ENCODE data around the gene NR2F6. TPM values are rescaled to one million over a fixed set of nuclear protein-coding genes. Genes with fewer than 3 reads are reported as not detected.
A peak's percentile ranks its signal among the peaks of the same experiment; 100 is the strongest.

The NR2F6 gene
- total RNA-seq, 1 donor from 2014 or later, result 14.4 TPM

GRCh38 chr19:17227798-17228367 lies 17.8 kb downstream of the NR2F6 start:
- Mint-ChIP-seq H3K4me1 (ENCODE audit: low read depth) (peaks cover 4% of the 10 kb centered on the region), H3K4me3 (no peak overlapping the region), H3K9me3 (no peaks in the 10 kb centered on the region), H3K27ac (no peak overlapping the region), H3K27me3 (ENCODE audit: insufficient read depth) (no peaks in the 10 kb centered on the region), H3K36me3 (ENCODE audit: low read depth) (peaks cover 2% of the 10 kb centered on the region)
- intact Hi-C loops (cut with micrococcal nuclease), result loop anchor here (2.0 to 5.0 kb wide), 2 partner anchors 54 to 161 kb away; partner anchors contain the start of gene ANKLE1
- no peak for DNase-seq (ENCODE audit: low spot score)

GRCh38 chr19:17226002-17226933 lies 19.5 kb downstream of the NR2F6 start, which contains the start of gene OCEL1:
Gene OCEL1, plus strand, starts transcription at chr19:17226226. Its CDS starts 22 bp downstream, at chr19:17226248.
- Mint-ChIP-seq H3K4me1 (ENCODE audit: low read depth) (peaks cover 4% of the 10 kb centered on the region), H3K9me3 (no peaks in the 10 kb centered on the region), H3K27ac (peak within 1 kb of the TSS; percentile 98), H3K27me3 (ENCODE audit: insufficient read depth) (no peaks in the 10 kb centered on the region), H3K36me3 (ENCODE audit: low read depth) (peaks cover 2% of the 10 kb centered on the region), H3K4me3 (peak within 1 kb of the TSS; percentile 89)
- peak; percentile 95 for DNase-seq (ENCODE audit: low spot score)
- intact Hi-C loops (cut with micrococcal nuclease), result loop anchor here (1.0 to 5.0 kb wide), 9 partner anchors 9 to 730 kb away; partner anchors contain the start of genes ANKLE1, BABAM1, C19orf44 and CALR3

GRCh38 chr19:17225053-17225452 lies 20.7 kb downstream of the NR2F6 start:
- H3K27me3 Mint-ChIP-seq (ENCODE audit: insufficient read depth), result no peaks in the 10 kb centered on the region
- DNase-seq (ENCODE audit: low spot score), result no peak
- no peaks in the 10 kb centered on the region for H3K9me3 Mint-ChIP-seq
- peaks cover 2% of the 10 kb centered on the region for H3K36me3 Mint-ChIP-seq (ENCODE audit: low read depth)
- intact Hi-C loops (cut with micrococcal nuclease), result loop anchor here (5.0 kb wide), 1 partner anchor 57 kb away; the partner anchor contains the start of gene ANKLE1
- H3K27ac Mint-ChIP-seq, result no peak overlapping the region
- peak overlapping the region; percentile 56 for H3K4me3 Mint-ChIP-seq
- peaks cover 4% of the 10 kb centered on the region for H3K4me1 Mint-ChIP-seq (ENCODE audit: low read depth)

- Mint-ChIP-seq H3K36me3 (ENCODE audit: low read depth) (peaks cover 22% of the 10 kb centered on the region), H3K27me3 (ENCODE audit: insufficient read depth) (no peaks in the 10 kb centered on the region), H3K4me1 (ENCODE audit: low read depth) (peaks cover under 1% of the 10 kb centered on the region), H3K27ac (no peak overlapping the region), H3K4me3 (no peak overlapping the region), H3K9me3 (no peaks in the 10 kb centered on the region)
- no peak for DNase-seq (ENCODE audit: low spot score)
- intact Hi-C loops (cut with micrococcal nuclease), result no loop called here
These were observed 25.4 kb downstream of the NR2F6 start for GRCh38 chr19:17220207-17220758.

GRCh38 chr19:17219286-17219685 lies 26.4 kb downstream of the NR2F6 start:
- H3K4me1 Mint-ChIP-seq (ENCODE audit: low read depth), result peaks cover 10% of the 10 kb centered on the region
- no peaks in the 10 kb centered on the region for H3K9me3 Mint-ChIP-seq
- DNase-seq (ENCODE audit: low spot score), result no peak
- H3K27me3 Mint-ChIP-seq (ENCODE audit: insufficient read depth), result no peaks in the 10 kb centered on the region
- H3K27ac Mint-ChIP-seq, result no peak overlapping the region
- no peak overlapping the region for H3K4me3 Mint-ChIP-seq
- intact Hi-C loops (cut with micrococcal nuclease), result no loop called here
- peaks cover 29% of the 10 kb centered on the region for H3K36me3 Mint-ChIP-seq (ENCODE audit: low read depth)

GRCh38 chr19:17216058-17216670 lies 29.6 kb downstream of the NR2F6 start:
- peaks cover 11% of the 10 kb centered on the region for H3K4me1 Mint-ChIP-seq (ENCODE audit: low read depth)
- H3K36me3 Mint-ChIP-seq (ENCODE audit: low read depth), result peaks cover 35% of the 10 kb centered on the region
- peak overlapping the region; percentile 91 for H3K4me3 Mint-ChIP-seq
- no peaks in the 10 kb centered on the region for H3K27me3 Mint-ChIP-seq (ENCODE audit: insufficient read depth)
- no peaks in the 10 kb centered on the region for H3K9me3 Mint-ChIP-seq
- H3K27ac Mint-ChIP-seq, result no peak overlapping the region
- DNase-seq (ENCODE audit: low spot score), result no peak
- intact Hi-C loops (cut with micrococcal nuclease), result no loop called here

GRCh38 chr19:17215127-17215971 lies 30.4 kb downstream of the NR2F6 start, which contains the start of gene USE1:
Gene USE1, plus strand, starts transcription at chr19:17215357. Its CDS starts 49 bp downstream, at chr19:17215406.
- H3K4me1 Mint-ChIP-seq (ENCODE audit: low read depth), result peaks cover 11% of the 10 kb centered on the region
- DNase-seq (ENCODE audit: low spot score), result peak; percentile 82
- no peaks in the 10 kb centered on the region for H3K9me3 Mint-ChIP-seq

GRCh38 chr19:17214508-17215126 lies 31.1 kb downstream of the NR2F6 start:
- peak overlapping the region; percentile 99 for H3K27ac Mint-ChIP-seq
- H3K9me3 Mint-ChIP-seq, result no peaks in the 10 kb centered on the region
- no peaks in the 10 kb centered on the region for H3K27me3 Mint-ChIP-seq (ENCODE audit: insufficient read depth)
- DNase-seq (ENCODE audit: low spot score), result no peak
- H3K4me3 Mint-ChIP-seq, result peak overlapping the region; percentile 91
- peaks cover 34% of the 10 kb centered on the region for H3K36me3 Mint-ChIP-seq (ENCODE audit: low read depth)
- peaks cover 11% of the 10 kb centered on the region for H3K4me1 Mint-ChIP-seq (ENCODE audit: low read depth)
- intact Hi-C loops (cut with micrococcal nuclease), result loop anchor here (1.0 kb wide), 5 partner anchors 12 to 139 kb away; partner anchors contain the start of genes BABAM1, DDA1, HAUS8 and MYO9B

More at GRCh38 chr19:17215127-17215971, 30.4 kb downstream of the NR2F6 start, which contains the start of gene USE1:
- H3K36me3 Mint-ChIP-seq (ENCODE audit: low read depth), result peaks cover 35% of the 10 kb centered on the region
- H3K4me3 Mint-ChIP-seq, result peak within 1 kb of the TSS; percentile 91
- H3K27me3 Mint-ChIP-seq (ENCODE audit: insufficient read depth), result no peaks in the 10 kb centered on the region
- intact Hi-C loops (cut with micrococcal nuclease), result loop anchor here (1.0 kb wide), 5 partner anchors 11 to 140 kb away; partner anchors contain the start of genes BABAM1, DDA1, HAUS8 and MYO9B
- H3K27ac Mint-ChIP-seq, result peak within 1 kb of the TSS; percentile 99

- Mint-ChIP-seq H3K9me3 (no peaks in the 10 kb centered on the region), H3K4me3 (no peak overlapping the region), H3K27me3 (ENCODE audit: insufficient read depth) (no peaks in the 10 kb centered on the region), H3K27ac (no peak overlapping the region), H3K36me3 (ENCODE audit: low read depth) (peaks cover 35% of the 10 kb centered on the region), H3K4me1 (ENCODE audit: low read depth) (peaks cover 19% of the 10 kb centered on the region)
- DNase-seq (ENCODE audit: low spot score), result no peak
- intact Hi-C loops (cut with micrococcal nuclease), result no loop called here
These were observed 32.4 kb downstream of the NR2F6 start for GRCh38 chr19:17213334-17213733.

GRCh38 chr19:17211547-17212446 lies 33.9 kb downstream of the NR2F6 start:
- Mint-ChIP-seq H3K27ac (no peak overlapping the region), H3K4me3 (no peak overlapping the region), H3K36me3 (ENCODE audit: low read depth) (peaks cover 29% of the 10 kb centered on the region), H3K9me3 (no peaks in the 10 kb centered on the region), H3K4me1 (ENCODE audit: low read depth) (peaks cover 19% of the 10 kb centered on the region), H3K27me3 (ENCODE audit: insufficient read depth) (no peaks in the 10 kb centered on the region)
- no peak for DNase-seq (ENCODE audit: low spot score)
- intact Hi-C loops (cut with micrococcal nuclease), result no loop called here
